Progenitor cell of endocrine pancreas (in vitro differentiated cells): ENCODE results near the gene ADGRG6. TPM values are rescaled to one million over a fixed set of nuclear protein-coding genes. Genes with fewer than 3 reads are reported as not detected.

Experiments used
- DNase-seq: peaks from one replicate; pipeline ENCODE4 v3.0.0; 2021; ENCODE audit warnings: low spot score; ENCODE audit not compliant: unreplicated experiment
- H3K27ac Mint-ChIP-seq: 2 replicates; pipeline ENCODE4 v1.8.0; 2021; ENCODE audit warnings: mild to moderate bottlenecking, moderate library complexity, mixed read lengths
- H3K27me3 Mint-ChIP-seq: 2 replicates; pipeline ENCODE4 v1.8.0; 2021; ENCODE audit warnings: mixed read lengths
- H3K36me3 Mint-ChIP-seq: 2 replicates; pipeline ENCODE4 v1.8.0; 2022; ENCODE audit warnings: mixed read lengths; ENCODE audit not compliant: insufficient read depth
- H3K4me1 Mint-ChIP-seq: 2 replicates; pipeline ENCODE4 v1.8.0; 2021; ENCODE audit warnings: low read depth, mixed read lengths
- H3K4me3 Mint-ChIP-seq: 2 replicates; pipeline ENCODE4 v1.8.0; 2021; ENCODE audit warnings: low read depth, mild to moderate bottlenecking, moderate library complexity, mixed read lengths
- H3K9me3 Mint-ChIP-seq: 2 replicates; pipeline ENCODE4 v1.8.0; 2021; ENCODE audit warnings: low read depth, mixed read lengths
- total RNA-seq: library from RNA; stranded (reverse); gene quantifications from 2 replicates; pipeline ENCODE4 v1.2.1, GENCODE V29; 2021
- TF ChIP-seq, protein P1 (sequence below): fragments of 200-600 bp; sonication (generic); IDR thresholded peaks from one replicate; pipeline ENCODE4 v1.5.0; 2021; ENCODE audit warnings: antibody characterized with exemption, mild to moderate bottlenecking; ENCODE audit not compliant: unreplicated experiment

ADGRG6 gene
- total RNA-seq, 1 donor from 2014 or later: 126 TPM

GRCh38 chr6:142297605-142297995 is 4.2 kb upstream of the ADGRG6 start:
- H3K36me3 Mint-ChIP-seq: peaks cover 2% of the 10 kb centered on the region
- H3K27ac Mint-ChIP-seq: peak overlapping the region; percentile 87

DNA sequence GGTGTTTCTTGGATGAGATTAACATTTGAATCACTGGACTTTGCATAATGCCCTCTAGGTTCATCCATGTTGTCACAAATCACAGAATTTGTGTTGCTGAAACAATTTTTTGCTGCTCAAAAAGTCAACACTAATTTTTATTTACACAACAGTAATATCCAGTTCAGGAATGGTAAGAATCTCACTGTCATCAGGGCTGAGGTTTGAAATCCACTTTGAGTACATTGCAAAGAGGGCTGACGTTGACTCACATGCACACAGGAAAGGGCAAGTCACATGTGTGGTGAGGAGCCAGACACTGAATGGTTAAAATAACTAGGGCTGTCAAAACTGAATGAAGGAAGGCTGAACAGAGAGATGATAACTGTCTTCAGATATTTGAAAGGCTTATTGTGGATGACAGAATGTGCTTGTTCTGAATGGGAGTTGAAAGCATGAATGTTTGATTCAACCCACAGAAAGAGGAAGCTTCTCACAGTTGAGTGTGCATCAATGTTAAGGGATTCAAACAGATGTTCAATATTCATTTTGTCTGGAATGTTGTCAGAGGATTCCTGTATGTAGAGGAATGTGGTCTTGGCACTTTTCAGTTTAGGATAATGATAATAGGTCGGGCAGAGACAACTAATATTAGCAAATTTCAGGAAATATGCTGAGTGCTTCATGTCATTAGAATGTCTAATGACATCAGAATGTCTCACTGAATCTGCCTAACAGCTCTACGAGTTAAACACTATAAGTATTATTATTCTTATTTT is 3.6 kb upstream of the ADGRG6 start:
- Mint-ChIP-seq H3K36me3 (peaks cover 2% of the 10 kb centered on the region), H3K4me3 (peak overlapping the region; percentile 33), H3K27ac (peak overlapping the region; percentile 87), H3K27me3 (no peaks in the 10 kb centered on the region), H3K4me1 (peaks cover 38% of the 10 kb centered on the region), H3K9me3 (peaks cover 14% of the 10 kb centered on the region)
- DNase-seq: no peak
- TF ChIP-seq, protein P1, sequence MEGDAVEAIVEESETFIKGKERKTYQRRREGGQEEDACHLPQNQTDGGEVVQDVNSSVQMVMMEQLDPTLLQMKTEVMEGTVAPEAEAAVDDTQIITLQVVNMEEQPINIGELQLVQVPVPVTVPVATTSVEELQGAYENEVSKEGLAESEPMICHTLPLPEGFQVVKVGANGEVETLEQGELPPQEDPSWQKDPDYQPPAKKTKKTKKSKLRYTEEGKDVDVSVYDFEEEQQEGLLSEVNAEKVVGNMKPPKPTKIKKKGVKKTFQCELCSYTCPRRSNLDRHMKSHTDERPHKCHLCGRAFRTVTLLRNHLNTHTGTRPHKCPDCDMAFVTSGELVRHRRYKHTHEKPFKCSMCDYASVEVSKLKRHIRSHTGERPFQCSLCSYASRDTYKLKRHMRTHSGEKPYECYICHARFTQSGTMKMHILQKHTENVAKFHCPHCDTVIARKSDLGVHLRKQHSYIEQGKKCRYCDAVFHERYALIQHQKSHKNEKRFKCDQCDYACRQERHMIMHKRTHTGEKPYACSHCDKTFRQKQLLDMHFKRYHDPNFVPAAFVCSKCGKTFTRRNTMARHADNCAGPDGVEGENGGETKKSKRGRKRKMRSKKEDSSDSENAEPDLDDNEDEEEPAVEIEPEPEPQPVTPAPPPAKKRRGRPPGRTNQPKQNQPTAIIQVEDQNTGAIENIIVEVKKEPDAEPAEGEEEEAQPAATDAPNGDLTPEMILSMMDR: no peak

More at GRCh38 chr6:142297605-142297995, 4.2 kb upstream of the ADGRG6 start:
- no peak overlapping the region for H3K4me3 Mint-ChIP-seq
- H3K9me3 Mint-ChIP-seq: peaks cover 16% of the 10 kb centered on the region
- peaks cover 33% of the 10 kb centered on the region for H3K4me1 Mint-ChIP-seq
- TF ChIP-seq, protein P1: no peak
- DNase-seq: no peak
- no peaks in the 10 kb centered on the region for H3K27me3 Mint-ChIP-seq

DNA sequence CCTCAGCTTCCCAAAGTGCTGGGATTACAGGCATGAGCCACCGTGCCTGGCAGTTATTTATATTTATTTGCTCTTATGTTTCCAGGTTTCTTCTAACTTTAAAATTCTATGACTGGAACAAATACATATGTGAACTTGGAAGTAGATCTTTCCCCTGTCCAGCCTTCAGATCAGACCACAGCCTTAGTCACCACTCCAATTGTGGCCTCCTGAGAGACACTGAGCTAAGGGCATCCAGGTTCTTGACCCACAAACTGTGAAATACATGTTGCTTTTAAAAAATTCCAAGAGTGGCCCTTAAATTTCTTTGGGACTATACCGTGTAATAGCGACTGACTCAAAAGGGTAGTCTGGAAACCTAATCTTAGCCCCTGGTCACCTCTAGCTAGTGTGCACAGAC is 1.5 kb upstream of the ADGRG6 start:
- peaks cover 8% of the 10 kb centered on the region for H3K9me3 Mint-ChIP-seq
- no peak for DNase-seq
- peaks cover 45% of the 10 kb centered on the region for H3K4me1 Mint-ChIP-seq
- TF ChIP-seq, protein P1: no peak
- H3K27me3 Mint-ChIP-seq: no peaks in the 10 kb centered on the region
- H3K36me3 Mint-ChIP-seq: peaks cover 2% of the 10 kb centered on the region
- H3K4me3 Mint-ChIP-seq: peak overlapping the region; percentile 91
- H3K27ac Mint-ChIP-seq: peak overlapping the region; percentile 94

DNA sequence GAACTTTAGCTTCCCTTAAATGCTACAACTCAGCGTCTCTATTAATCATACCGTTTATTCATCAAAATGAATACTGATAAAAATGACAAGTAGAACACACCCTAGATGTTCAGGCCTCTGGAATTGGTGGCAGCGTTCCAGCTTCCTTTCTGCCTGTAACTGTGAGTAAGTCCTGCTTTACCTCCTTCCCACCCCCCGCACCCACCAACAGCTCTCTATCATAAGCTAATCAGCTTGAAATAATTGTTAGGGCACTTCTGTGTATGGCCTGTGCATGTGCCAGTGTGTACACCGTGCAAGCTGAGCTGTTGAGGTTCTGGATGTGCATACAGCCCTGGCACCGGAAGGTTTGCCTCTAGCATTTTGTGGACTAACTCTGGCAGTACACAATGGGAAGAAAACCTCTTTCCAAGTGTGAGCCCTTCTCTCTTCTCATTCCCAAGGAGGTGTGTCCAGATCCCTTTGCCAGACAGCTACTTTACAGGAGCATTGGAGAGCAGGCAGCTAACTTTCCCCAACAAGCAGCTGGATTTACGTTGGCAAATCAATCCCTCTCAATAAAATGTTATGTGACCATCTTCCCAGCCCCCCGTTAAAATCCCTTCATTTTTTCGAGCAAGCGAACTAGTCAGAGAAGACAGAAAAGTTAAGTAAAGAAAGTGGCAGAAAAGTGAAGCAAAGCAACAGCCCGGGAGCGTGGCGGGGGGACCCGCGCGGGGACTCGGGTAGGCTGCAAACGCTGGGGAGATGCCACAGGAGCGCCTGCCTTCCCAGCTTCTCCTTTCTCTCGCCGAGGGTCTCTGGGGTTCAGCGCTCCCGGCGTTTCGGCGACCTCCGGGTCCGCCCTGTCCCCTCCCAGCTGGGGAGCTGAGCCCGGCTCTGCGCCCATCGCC is 803 bp upstream of the ADGRG6 start:
- no peaks in the 10 kb centered on the region for H3K27me3 Mint-ChIP-seq
- H3K4me1 Mint-ChIP-seq: peaks cover 49% of the 10 kb centered on the region
- no peak for DNase-seq
- H3K9me3 Mint-ChIP-seq: peaks cover 8% of the 10 kb centered on the region
- peak overlapping the region; percentile 94 for H3K27ac Mint-ChIP-seq
- TF ChIP-seq, protein P1: no peak
- H3K4me3 Mint-ChIP-seq: peak overlapping the region; percentile 91
- H3K36me3 Mint-ChIP-seq: peaks cover 1% of the 10 kb centered on the region

DNA sequence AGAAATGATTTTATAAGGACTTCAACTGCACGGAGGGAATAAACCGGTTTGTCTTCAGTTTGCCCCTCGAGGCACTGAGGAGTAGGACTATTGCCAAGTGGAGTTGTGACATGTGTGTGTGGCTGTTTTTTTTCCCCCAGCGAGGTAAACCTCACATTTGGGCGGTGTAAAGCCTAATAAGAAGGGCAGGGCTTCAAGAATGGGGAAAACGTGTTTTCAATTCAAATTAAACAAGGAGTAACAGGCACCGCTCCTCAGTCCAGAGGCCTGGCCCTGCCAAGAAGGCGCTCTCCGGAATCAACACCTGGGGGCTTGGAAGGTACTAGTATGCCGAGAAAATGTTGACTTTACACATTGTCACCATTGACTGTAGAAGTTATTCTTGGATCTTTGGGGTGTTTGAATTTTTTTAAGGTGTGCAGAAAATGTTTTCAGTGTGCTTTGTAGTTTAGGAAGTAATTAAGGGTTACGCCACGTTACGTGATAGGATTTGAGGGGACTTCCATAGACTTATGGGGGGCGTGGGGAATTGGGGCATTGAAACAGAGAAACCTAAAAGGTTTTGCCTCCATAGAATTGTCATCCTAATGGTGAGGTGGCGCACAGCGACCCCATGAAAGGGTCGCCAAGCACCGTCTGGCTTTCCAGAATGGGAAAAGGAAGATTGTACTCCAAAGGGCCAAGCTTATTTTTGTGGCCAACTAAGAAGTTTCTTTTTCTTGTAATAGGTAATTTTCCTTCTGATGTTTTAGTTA is 791 bp downstream of the ADGRG6 start:
- no peaks in the 10 kb centered on the region for H3K9me3 Mint-ChIP-seq
- no peaks in the 10 kb centered on the region for H3K27me3 Mint-ChIP-seq
- peaks cover 50% of the 10 kb centered on the region for H3K4me1 Mint-ChIP-seq
- H3K27ac Mint-ChIP-seq: peak overlapping the region; percentile 95
- TF ChIP-seq, protein P1: no peak
- DNase-seq: peak; percentile 16
- H3K36me3 Mint-ChIP-seq: no peaks in the 10 kb centered on the region
- peak overlapping the region; percentile 91 for H3K4me3 Mint-ChIP-seq
